DND-41 (cell line): Measurements from ENCODE around the gene PPIP5K2.

Experiments used
- EZH2 ChIP-seq: IDR thresholded peaks from 3 replicates; pipeline ENCODE4 v1.6.1; 2012; ENCODE audit warnings: borderline replicate concordance, low read depth, mild to moderate bottlenecking, moderate library complexity, low read length, inconsistent platforms; ENCODE audit not compliant: severe bottlenecking
- TF ChIP-seq, protein P1 (sequence below): IDR thresholded peaks from 2 replicates; pipeline ENCODE4 v1.5.1; 2012; ENCODE audit warnings: borderline replicate concordance, low read length, moderate library complexity, mild to moderate bottlenecking; ENCODE audit not compliant: poor library complexity, severe bottlenecking; ENCODE audit errors: extremely low read depth

DNA sequence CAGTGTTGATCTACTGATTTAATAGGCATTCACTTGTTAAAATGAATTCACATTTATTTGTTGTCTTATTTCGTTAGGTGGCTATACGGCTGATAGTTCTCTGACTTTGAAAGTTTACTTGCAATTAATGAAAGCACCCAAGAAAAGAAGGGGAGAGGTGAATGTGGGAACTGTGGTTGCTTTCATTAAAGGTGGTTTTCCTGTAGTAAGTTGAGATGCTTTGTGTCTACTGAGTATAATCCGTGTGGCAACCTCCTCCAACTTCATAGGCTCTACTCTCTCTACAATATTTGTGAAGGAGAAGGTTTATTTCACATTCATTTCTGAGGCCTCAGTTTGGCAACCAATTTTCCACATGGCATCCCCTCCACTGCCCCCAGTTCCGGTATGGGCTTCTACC, 125.7 kb downstream of the PPIP5K2 start:
- TF ChIP-seq, protein P1, sequence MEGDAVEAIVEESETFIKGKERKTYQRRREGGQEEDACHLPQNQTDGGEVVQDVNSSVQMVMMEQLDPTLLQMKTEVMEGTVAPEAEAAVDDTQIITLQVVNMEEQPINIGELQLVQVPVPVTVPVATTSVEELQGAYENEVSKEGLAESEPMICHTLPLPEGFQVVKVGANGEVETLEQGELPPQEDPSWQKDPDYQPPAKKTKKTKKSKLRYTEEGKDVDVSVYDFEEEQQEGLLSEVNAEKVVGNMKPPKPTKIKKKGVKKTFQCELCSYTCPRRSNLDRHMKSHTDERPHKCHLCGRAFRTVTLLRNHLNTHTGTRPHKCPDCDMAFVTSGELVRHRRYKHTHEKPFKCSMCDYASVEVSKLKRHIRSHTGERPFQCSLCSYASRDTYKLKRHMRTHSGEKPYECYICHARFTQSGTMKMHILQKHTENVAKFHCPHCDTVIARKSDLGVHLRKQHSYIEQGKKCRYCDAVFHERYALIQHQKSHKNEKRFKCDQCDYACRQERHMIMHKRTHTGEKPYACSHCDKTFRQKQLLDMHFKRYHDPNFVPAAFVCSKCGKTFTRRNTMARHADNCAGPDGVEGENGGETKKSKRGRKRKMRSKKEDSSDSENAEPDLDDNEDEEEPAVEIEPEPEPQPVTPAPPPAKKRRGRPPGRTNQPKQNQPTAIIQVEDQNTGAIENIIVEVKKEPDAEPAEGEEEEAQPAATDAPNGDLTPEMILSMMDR: no peak
- TF ChIP-seq EZH2: no peak
